ENCODE results near the gene MRPL33.

MRPL33 gene

GRCh38 chr2:27823135-27823534 lies 51.6 kb downstream of the MRPL33 start:
- DNase-seq (ENCODE audit: low spot score) = no peak
- no peak for TF ChIP-seq CTCF (IDR thresholded peaks at IDR 0.05; ENCODE audit: extremely low read depth, insufficient read depth, missing control alignments)

DNA sequence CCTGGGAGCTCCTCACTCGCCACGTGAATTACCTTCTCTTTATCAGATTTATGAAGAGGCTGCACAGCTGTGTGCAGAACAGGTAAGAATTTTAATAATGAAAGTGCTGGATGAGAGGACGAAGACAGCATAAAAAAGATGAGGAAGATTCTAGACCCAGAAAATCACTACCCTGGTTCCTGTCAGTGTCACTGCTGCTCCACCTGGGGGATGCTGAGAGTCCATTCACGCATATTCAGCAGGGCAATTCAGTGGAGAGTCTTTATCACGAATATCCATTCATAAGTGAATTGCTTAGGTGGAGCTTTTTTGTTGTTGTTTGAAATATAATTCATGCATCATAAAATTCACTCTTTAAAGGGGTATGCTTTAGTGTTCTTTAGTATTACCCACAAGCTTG lies 52.0 kb downstream of the MRPL33 start:
- no peak for TF ChIP-seq CTCF (IDR thresholded peaks at IDR 0.05; ENCODE audit: extremely low read depth, insufficient read depth, missing control alignments)

More at GRCh38 chr2:27823135-27823534, 51.6 kb downstream of the MRPL33 start:
- in situ Hi-C loops (cut with MboI; ENCODE audit: low pct_unique_long_range_greater_than_20kb, low sequenced_read_pairs, unreplicated experiment) = no loop called here

GRCh38 chr2:27824401-27824800 lies 52.9 kb downstream of the MRPL33 start:
- TF ChIP-seq CTCF (IDR thresholded peaks at IDR 0.05; ENCODE audit: extremely low read depth, insufficient read depth, missing control alignments) = no peak
- DNase-seq (ENCODE audit: low spot score) = no peak
- in situ Hi-C loops (cut with MboI; ENCODE audit: low pct_unique_long_range_greater_than_20kb, low sequenced_read_pairs, unreplicated experiment) = no loop called here

More for the DNA sequence above, 52.0 kb downstream of the MRPL33 start:
- in situ Hi-C loops (cut with MboI; ENCODE audit: low pct_unique_long_range_greater_than_20kb, low sequenced_read_pairs, unreplicated experiment) = no loop called here
- no peak for DNase-seq (ENCODE audit: low spot score)

GRCh38 chr2:27828305-27828704 lies 56.8 kb downstream of the MRPL33 start:
- DNase-seq (ENCODE audit: low spot score) = no peak
- in situ Hi-C loops (cut with MboI; ENCODE audit: low pct_unique_long_range_greater_than_20kb, low sequenced_read_pairs, unreplicated experiment) = no loop called here

More at GRCh38 chr2:27828305-27828704, 56.8 kb downstream of the MRPL33 start:
- TF ChIP-seq CTCF (IDR thresholded peaks at IDR 0.05; ENCODE audit: extremely low read depth, insufficient read depth, missing control alignments) = no peak
